Measurements from ENCODE around the gene CFAP298.

Gene CFAP298

GRCh38 chr21:32587120-32587519, 25.1 kb downstream of the CFAP298 start:
- H3K36me3 Mint-ChIP-seq = peaks cover 4 to 8% of the 10 kb centered on the region in 2 donors
- H3K4me1 Mint-ChIP-seq = no peaks in the 10 kb centered on the region
- ATAC-seq (replicated peaks) (no peak), DNase-seq (no peak)
- no peaks in the 10 kb centered on the region for H3K27me3 Mint-ChIP-seq
- no peak overlapping the region for H3K4me3 Mint-ChIP-seq
- H3K27ac Mint-ChIP-seq = no peak overlapping the region
- H3K9me3 Mint-ChIP-seq = no peaks in the 10 kb centered on the region

- H3K9me3 Mint-ChIP-seq = no peaks in the 10 kb centered on the region
- H3K27me3 Mint-ChIP-seq = no peaks in the 10 kb centered on the region
- H3K4me1 Mint-ChIP-seq = no peaks in the 10 kb centered on the region
- ATAC-seq (replicated peaks) (no peak), DNase-seq (no peak)
- no peak overlapping the region for H3K27ac Mint-ChIP-seq
- H3K36me3 Mint-ChIP-seq = peaks cover 8 to 10% of the 10 kb centered on the region in 2 donors
- no peak overlapping the region for H3K4me3 Mint-ChIP-seq
Observed at GRCh38 chr21:32585970-32586369, 26.2 kb downstream of the CFAP298 start.

DNA sequence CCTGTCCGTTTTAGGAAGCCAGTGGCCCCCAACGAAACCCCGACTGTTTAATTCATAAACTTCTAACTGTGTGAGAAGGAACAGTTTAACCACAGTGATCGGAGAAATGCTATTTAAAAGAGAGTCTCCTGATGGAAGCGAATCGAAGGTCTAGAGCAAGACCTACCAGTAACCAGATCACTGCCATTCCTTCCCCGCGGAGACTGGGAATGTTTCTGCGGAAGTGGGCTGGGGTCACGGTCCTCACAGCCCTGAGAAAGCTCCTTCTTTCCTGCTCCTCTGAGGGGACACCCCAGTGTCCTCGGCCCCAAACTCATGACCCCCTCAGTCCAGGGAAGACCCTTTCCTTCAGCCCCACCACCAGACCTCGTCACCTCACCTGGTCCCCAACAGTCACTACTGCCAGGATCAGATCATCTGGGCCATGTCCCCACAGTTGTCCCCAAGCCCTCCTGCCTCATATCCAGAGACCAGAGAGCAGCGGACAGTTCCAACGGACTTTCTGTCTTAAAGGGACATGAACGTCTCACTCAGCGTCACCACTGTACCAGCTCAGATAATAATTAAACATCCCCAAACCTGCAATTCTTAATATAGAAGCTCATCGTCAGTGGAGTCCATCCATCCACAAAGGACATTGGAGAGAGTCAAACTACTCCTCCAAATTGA, 27.0 kb downstream of the CFAP298 start, which contains the start of gene TCP10L:
TSS of gene TCP10L (minus strand) at position 482 of the 669 bp plus-strand sequence. CDS start 1,219 bp downstream, outside the sequence.
- H3K36me3 Mint-ChIP-seq = peaks cover 8 to 12% of the 10 kb centered on the region in 2 donors
- H3K4me1 Mint-ChIP-seq = no peaks in the 10 kb centered on the region
- no peak for ATAC-seq (replicated peaks)
- no peak for DNase-seq
- H3K4me3 Mint-ChIP-seq = no peak within 1 kb of the TSS
- no peaks in the 10 kb centered on the region for H3K9me3 Mint-ChIP-seq
- no peak within 1 kb of the TSS for H3K27ac Mint-ChIP-seq
- no peaks in the 10 kb centered on the region for H3K27me3 Mint-ChIP-seq

DNA sequence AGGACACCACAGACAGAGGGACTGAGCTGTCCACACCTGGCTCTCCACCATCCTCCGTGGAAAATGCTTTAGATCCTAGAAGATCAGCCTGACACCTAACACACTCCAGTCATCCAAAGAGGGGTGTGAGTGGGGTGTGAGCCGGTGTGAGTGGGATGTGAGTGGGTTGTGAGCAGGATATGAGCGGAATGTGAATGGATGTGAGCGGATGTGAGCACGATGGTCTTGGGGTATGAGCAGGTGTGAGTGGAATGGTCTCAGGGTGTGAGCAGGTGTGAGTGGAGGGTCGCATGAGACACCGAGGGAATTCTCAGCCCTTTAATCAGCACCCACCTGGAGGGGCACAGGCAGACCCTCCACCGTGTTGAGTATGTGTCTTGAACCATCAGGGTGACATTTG, 27.7 kb downstream of the CFAP298 start:
- Mint-ChIP-seq H3K27me3 (no peaks in the 10 kb centered on the region), H3K9me3 (no peaks in the 10 kb centered on the region), H3K4me1 (no peaks in the 10 kb centered on the region), H3K36me3 (peaks cover 5 to 12% of the 10 kb centered on the region in 2 donors), H3K4me3 (no peak overlapping the region), H3K27ac (no peak overlapping the region)
- DNase-seq (no peak), ATAC-seq (replicated peaks) (no peak)

DNA sequence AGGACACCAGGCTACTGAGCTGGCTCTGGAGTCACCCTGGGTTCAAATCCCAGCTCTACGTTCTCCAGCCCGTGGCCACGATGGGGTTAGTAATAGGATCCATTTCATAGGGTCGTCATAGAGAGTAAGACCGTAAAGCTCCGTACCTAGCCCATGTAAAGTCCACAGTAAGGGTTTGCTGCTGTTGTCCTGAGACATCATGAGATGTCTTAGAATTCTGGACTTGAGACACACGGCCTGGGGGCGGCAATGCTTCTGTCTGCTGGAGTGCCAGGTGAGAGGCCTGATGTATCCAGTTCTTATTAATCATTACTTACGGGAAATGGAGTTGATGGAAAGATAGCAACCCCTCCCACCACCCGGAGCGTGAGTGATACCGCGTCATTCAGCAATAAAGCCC, 30.4 kb downstream of the CFAP298 start:
- ATAC-seq (replicated peaks) = no peak
- Mint-ChIP-seq H3K27ac (no peak overlapping the region), H3K27me3 (no peaks in the 10 kb centered on the region)

DNA sequence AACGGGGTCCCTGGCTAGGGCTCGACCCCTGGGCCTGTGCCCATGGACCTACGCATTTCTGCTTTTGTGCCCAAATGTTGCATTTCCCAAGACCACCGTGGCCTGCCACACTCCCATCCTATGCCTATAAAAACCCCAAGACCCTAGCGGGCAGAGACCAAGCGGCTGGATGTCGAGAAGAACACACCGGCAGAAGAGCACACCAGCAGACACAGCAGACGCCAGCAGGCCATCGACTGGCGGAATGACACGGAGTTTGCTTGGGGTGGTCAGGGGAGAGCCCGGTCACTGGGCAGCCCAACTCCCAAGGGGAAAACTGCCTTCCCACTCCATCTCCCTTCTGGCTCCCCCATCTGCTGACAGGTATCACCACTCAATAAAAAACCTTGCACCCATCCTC, 31.2 kb downstream of the CFAP298 start:
- Mint-ChIP-seq H3K27me3 (no peaks in the 10 kb centered on the region), H3K9me3 (no peaks in the 10 kb centered on the region)

More for the DNA sequence above, 30.4 kb downstream of the CFAP298 start:
- H3K9me3 Mint-ChIP-seq = no peaks in the 10 kb centered on the region
- H3K4me1 Mint-ChIP-seq = no peaks in the 10 kb centered on the region
- peaks cover 16 to 21% of the 10 kb centered on the region in 2 donors for H3K36me3 Mint-ChIP-seq
- DNase-seq = no peak
- H3K4me3 Mint-ChIP-seq = no peak overlapping the region

DNA sequence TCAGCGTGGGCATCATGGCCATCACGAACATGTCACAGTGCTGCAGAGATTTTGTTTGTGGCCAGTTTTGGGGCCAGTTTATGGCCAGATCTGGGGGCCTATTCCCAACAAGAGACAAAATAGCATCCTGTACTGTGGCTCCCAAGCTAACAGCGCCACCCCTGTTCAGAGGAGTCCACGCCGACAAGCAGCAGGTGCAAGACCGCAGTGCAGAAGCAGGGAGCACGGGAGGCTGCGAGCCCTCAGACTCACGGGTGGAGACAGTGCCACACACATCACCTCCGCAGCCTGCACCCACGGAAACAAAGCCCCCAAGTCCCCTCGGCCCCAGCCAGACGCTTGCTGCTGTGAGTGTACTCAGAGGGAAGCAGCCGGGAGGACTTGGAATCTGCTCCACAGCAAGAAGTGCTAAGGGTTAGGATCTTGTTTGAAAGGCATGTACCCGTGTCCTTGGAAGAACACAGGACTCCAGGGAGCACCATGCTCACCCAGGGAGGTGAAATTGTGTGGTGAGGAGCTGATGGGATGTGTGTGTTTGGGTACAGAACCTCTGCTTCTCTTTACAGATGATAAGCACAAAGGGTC, 34.0 kb downstream of the CFAP298 start:
- Mint-ChIP-seq H3K27me3 (peaks cover 9 to 13% of the 10 kb centered on the region in 2 donors), H3K27ac (no peak overlapping the region), H3K4me3 (no peak overlapping the region), H3K36me3 (peaks cover 17 to 27% of the 10 kb centered on the region in 2 donors), H3K4me1 (no peaks in the 10 kb centered on the region), H3K9me3 (no peaks in the 10 kb centered on the region)
- ATAC-seq (replicated peaks) (no peak), DNase-seq (no peak)

More for the DNA sequence above, 31.2 kb downstream of the CFAP298 start:
- ATAC-seq (replicated peaks) (no peak), DNase-seq (no peak)
- no peaks in the 10 kb centered on the region for H3K4me1 Mint-ChIP-seq
- no peak overlapping the region for H3K4me3 Mint-ChIP-seq
- peaks cover 16 to 21% of the 10 kb centered on the region in 2 donors for H3K36me3 Mint-ChIP-seq
- H3K27ac Mint-ChIP-seq = no peak overlapping the region

DNA sequence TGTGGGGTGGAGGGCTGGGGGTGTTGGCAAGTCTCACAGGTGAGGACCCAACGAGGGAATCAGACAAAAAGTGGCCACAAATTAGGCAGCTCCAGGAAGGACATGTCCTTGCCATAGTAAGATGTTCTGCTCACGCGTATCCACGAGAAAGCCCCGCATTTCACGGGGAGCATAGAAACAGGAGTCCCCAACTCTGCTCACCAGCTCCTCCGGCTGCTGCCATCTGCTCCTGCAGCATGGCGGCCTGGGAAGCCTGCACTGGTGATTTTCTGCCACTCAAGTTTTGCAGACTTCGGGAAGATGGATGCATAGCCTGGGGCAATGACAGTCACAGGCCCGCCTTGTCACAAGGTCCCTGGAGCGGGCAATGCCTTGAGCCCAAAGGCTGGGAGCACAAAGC, 36.2 kb downstream of the CFAP298 start:
- no peak overlapping the region for H3K4me3 Mint-ChIP-seq
- H3K9me3 Mint-ChIP-seq = no peaks in the 10 kb centered on the region
- peaks cover 10 to 14% of the 10 kb centered on the region in 2 donors for H3K27me3 Mint-ChIP-seq

GRCh38 chr21:32574946-32575925, 36.9 kb downstream of the CFAP298 start:
- DNase-seq (no peak), ATAC-seq (replicated peaks) (no peak)
- Mint-ChIP-seq H3K27me3 (peaks cover 10 to 14% of the 10 kb centered on the region in 2 donors), H3K36me3 (peaks cover 8 to 27% of the 10 kb centered on the region in 2 donors), H3K9me3 (no peaks in the 10 kb centered on the region), H3K4me1 (no peaks in the 10 kb centered on the region), H3K27ac (no peak overlapping the region), H3K4me3 (no peak overlapping the region)

More for the DNA sequence above, 36.2 kb downstream of the CFAP298 start:
- DNase-seq (no peak), ATAC-seq (replicated peaks) (no peak)
- H3K27ac Mint-ChIP-seq = no peak overlapping the region
- H3K4me1 Mint-ChIP-seq = no peaks in the 10 kb centered on the region
- peaks cover 10 to 27% of the 10 kb centered on the region in 2 donors for H3K36me3 Mint-ChIP-seq

DNA sequence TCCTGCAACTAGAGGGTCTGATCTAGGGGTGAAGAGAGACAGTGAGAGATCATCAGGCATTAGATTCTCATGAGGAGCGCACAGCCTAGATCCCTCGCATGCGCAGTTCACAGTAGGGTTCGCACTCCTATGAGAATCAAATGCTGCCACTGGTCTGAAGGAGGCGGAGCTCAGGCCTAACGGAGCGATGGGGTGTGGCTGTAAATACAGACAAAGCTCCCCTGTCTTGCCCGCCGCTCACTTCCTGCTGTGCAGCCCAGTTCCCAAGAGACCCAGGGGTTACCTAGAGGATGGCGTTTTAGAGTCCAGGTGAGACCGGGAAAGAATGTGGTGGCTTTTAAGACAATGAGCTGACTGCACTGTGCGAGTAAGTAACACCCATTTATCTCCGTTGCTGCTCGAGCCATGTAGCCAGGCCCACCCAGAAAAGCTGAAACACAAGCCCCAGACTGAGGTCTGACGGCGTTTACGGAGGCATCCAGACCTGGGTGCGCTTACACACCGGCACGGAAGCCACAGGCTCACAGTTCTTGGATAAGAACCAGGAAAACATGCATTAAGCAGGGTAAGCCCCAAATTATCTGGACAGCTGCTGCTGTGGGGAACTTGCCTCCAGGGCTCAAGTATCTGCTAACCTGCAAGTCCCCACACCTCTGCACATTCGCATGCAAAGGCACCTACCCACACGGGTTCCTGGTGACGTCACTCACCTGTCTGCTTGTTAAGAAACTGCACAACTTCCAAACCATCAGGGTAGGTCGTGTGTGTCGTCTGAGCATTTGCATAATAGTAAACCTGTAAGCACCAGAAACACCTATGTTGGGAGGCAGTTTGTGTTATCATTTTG, 39.4 kb downstream of the CFAP298 start:
- DNase-seq (no peak), ATAC-seq (replicated peaks) (no peak)
- no peaks in the 10 kb centered on the region for H3K9me3 Mint-ChIP-seq
- H3K4me3 Mint-ChIP-seq = no peak overlapping the region
- no peak overlapping the region for H3K27ac Mint-ChIP-seq
- H3K4me1 Mint-ChIP-seq = peaks cover 2 to 15% of the 10 kb centered on the region in 2 donors
- H3K36me3 Mint-ChIP-seq = peaks cover 4 to 17% of the 10 kb centered on the region in 2 donors
- peaks cover 10 to 17% of the 10 kb centered on the region in 2 donors for H3K27me3 Mint-ChIP-seq

DNA sequence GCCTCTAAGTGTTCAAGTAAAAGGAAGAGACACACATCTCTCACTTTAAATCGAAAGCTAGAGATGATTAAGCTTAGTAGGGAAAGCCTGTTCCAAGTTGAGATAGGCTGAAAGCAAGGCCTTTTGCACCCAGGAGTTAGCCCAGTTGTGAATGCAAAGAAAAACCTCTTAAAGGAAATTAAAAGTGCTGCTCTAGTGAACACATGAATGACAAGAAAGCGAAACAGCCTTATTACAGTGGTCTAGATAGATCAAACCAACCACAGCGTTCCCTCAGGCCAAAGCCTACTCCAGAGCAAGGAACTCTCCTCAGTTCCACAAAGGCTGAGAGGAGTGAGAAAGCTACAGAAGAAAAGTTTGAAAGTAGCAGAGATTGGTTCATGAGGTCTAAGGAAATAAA, 41.7 kb downstream of the CFAP298 start:
- DNase-seq (no peak), ATAC-seq (replicated peaks) (no peak)
- Mint-ChIP-seq H3K36me3 (peaks cover 7 to 11% of the 10 kb centered on the region in 2 donors), H3K4me3 (no peak overlapping the region), H3K9me3 (no peaks in the 10 kb centered on the region), H3K27ac (no peak overlapping the region), H3K27me3 (peaks cover 26 to 41% of the 10 kb centered on the region in 2 donors), H3K4me1 (peaks cover 2 to 15% of the 10 kb centered on the region in 2 donors)

GRCh38 chr21:32569261-32570230, 42.6 kb downstream of the CFAP298 start:
- peak overlapping the region; percentile 87 to 95 for H3K4me3 Mint-ChIP-seq
- H3K27me3 Mint-ChIP-seq = peaks cover 29 to 42% of the 10 kb centered on the region in 2 donors
- DNase-seq (peak; percentile 44), ATAC-seq (replicated peaks) (peak; percentile 93 to 95)
- H3K9me3 Mint-ChIP-seq = peaks cover 5 to 6% of the 10 kb centered on the region in 2 donors
- H3K27ac Mint-ChIP-seq = peak overlapping the region; percentile 67
- H3K36me3 Mint-ChIP-seq = peaks cover 5 to 9% of the 10 kb centered on the region in 2 donors
- H3K4me1 Mint-ChIP-seq = peaks cover 2 to 15% of the 10 kb centered on the region in 2 donors

Data from stimulated activated naive B cell treated with anti-CD40 and anti-IgM and Interleukin-4, amounts not matched to agents 10 μg/mL and 1 μg/mL and 100 μg/mL, for 72 hours (primary cell).